ENCODE measurements around the gene KCNK1.
"Not testable (repeated sequence)": the region's sequence is repeated elsewhere in the genome, so short reads cannot be mapped to it uniquely, and the experiment has no call there.

KCNK1 gene

GRCh38 chr1:233679591-233680373, 65.9 kb downstream of the KCNK1 start:
- no peak for DNase-seq
- in situ Hi-C loops (cut with MboI; ENCODE audit: low pct_unique_long_range_greater_than_20kb, low sequenced_read_pairs) = no loop called here

DNA sequence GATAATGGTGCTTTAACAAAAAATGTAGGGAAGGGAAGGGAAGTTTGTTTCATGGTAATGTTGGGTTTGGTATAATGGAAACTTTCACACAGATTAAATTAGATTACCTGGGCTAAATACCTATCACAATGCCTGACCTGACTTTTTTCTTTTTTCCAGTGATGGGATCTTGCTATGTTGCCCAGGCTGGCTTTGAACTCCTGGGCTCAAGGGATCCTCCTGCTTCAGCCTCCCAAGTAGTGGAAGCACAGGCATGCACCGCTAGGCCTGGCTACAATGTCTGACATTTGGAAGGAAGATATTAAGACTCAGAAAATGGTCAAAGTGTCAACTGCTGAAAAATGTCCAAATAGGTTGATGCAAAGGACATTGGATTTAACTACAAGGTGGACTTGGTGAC, 67.4 kb downstream of the KCNK1 start:
- DNase-seq = no peak
- in situ Hi-C loops (cut with MboI; ENCODE audit: low pct_unique_long_range_greater_than_20kb, low sequenced_read_pairs) = no loop called here

DNA sequence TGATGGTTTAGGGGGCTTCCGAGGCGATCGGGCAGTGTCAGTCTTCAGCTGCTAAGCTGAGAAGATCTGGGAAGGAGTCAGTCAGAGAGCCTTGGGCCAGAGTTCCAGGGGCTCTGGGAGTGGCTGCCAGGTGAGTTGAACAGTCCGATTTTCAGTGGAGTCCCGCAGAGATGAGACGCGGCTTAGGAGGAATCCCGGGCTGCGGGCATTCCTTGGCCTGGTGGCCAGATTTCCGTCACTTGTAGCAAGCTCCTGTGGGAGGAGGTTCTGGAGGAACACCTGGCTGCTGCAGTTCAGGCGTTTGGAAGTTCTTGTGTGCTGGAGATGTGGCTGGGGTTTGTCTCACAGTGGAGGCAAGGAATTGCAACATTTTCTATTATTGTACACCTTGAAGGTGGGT, 72.7 kb downstream of the KCNK1 start:
- in situ Hi-C loops (cut with MboI; ENCODE audit: low pct_unique_long_range_greater_than_20kb, low sequenced_read_pairs); DNase-seq: not testable (repeated sequence)

- in situ Hi-C loops (cut with MboI; ENCODE audit: low pct_unique_long_range_greater_than_20kb, low sequenced_read_pairs) = no loop called here
- no peak for DNase-seq
These were observed 75.3 kb downstream of the KCNK1 start for GRCh38 chr1:233689017-233689747.

GRCh38 chr1:233689748-233690254, 75.9 kb downstream of the KCNK1 start:
- no peak for DNase-seq
- in situ Hi-C loops (cut with MboI; ENCODE audit: low pct_unique_long_range_greater_than_20kb, low sequenced_read_pairs) = no loop called here

DNA sequence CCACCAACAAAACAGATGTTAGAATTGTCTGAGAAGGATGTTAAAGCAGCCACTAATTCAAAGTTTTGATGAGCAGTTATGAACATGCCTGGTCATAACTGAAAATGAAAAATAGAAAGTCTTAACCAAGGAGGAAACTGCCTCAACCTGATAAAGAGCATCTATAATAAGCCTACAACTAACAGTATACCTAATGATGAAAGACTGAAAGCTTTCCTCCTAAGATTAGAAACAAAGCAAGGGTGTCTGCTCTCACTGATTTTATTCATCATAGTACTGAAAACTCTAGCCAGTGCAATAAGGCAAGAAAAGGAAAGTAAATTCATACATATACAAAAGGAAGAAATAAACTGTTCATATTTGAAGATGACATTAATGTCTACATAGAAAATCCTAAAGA, 82.0 kb downstream of the KCNK1 start:
- no peak for DNase-seq
- in situ Hi-C loops (cut with MboI; ENCODE audit: low pct_unique_long_range_greater_than_20kb, low sequenced_read_pairs) = no loop called here

DNA sequence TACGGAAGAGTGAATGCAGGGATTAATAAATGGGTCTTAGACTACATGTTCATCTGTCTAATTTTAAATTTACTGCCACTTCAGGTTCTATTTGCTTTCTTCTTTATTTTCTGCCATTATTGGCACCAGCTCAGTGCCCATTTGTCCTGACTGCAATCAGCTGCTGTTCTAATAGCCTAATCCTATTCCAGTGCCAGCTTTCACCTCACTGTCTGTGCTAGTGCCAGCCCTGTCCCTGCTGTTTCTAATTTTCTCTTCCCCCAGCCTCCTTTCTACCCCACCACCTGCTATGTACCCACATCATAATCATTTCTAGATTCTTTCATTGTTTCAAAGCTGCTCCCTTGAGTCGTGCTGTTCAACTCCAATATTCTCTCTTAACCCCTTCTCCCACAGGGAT, 86.4 kb downstream of the KCNK1 start:
- in situ Hi-C loops (cut with MboI; ENCODE audit: low pct_unique_long_range_greater_than_20kb, low sequenced_read_pairs) = no loop called here
- DNase-seq = no peak

GRCh38 chr1:233704170-233704897, 90.4 kb downstream of the KCNK1 start:
- in situ Hi-C loops (cut with MboI; ENCODE audit: low pct_unique_long_range_greater_than_20kb, low sequenced_read_pairs) = no loop called here
- no peak for DNase-seq

GRCh38 chr1:233704898-233705723, 91.2 kb downstream of the KCNK1 start:
- DNase-seq = no peak
- in situ Hi-C loops (cut with MboI; ENCODE audit: low pct_unique_long_range_greater_than_20kb, low sequenced_read_pairs) = no loop called here

GRCh38 chr1:233707153-233707879, 93.4 kb downstream of the KCNK1 start:
- DNase-seq = no peak
- in situ Hi-C loops (cut with MboI; ENCODE audit: low pct_unique_long_range_greater_than_20kb, low sequenced_read_pairs) = no loop called here

- no peak for DNase-seq
- in situ Hi-C loops (cut with MboI; ENCODE audit: low pct_unique_long_range_greater_than_20kb, low sequenced_read_pairs) = no loop called here
These were observed 94.2 kb downstream of the KCNK1 start for GRCh38 chr1:233707880-233708815.

GRCh38 chr1:233710031-233710430, 96.1 kb downstream of the KCNK1 start:
- no peak for DNase-seq
- in situ Hi-C loops (cut with MboI; ENCODE audit: low pct_unique_long_range_greater_than_20kb, low sequenced_read_pairs) = no loop called here

GRCh38 chr1:233710507-233710906, 96.6 kb downstream of the KCNK1 start:
- no peak for DNase-seq
- in situ Hi-C loops (cut with MboI; ENCODE audit: low pct_unique_long_range_greater_than_20kb, low sequenced_read_pairs) = no loop called here

DNA sequence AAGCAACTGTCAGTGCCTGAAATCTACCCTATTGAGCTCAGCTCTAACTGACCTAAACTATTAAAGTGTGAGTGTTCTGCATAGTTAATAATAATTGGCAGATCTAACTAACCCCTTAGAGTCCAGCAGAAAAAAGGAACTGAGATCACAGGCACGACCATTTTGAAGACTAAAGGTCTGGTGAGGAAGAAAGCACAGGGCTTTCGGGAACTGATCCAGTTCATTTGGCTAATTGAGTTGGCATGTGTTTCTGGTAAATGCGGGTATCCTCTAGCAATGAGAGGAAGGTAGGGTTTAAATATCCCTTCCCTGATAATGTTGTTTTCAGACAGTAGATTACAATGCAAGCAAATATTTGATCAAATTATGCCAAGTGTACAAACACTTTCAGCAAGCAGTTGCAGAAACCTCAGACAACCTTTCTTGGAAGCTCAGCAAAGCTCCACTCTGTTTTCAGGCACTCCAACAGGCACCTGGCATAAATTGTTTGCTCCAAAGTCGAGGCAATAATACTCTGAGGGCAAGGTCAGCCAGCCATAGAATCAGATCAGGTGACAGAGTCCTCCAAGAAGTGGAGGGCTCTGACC, 100.8 kb downstream of the KCNK1 start:
- DNase-seq = no peak
- in situ Hi-C loops (cut with MboI; ENCODE audit: low pct_unique_long_range_greater_than_20kb, low sequenced_read_pairs) = no loop called here

- in situ Hi-C loops (cut with MboI; ENCODE audit: low pct_unique_long_range_greater_than_20kb, low sequenced_read_pairs) = no loop called here
These were observed 104.2 kb downstream of the KCNK1 start for GRCh38 chr1:233718057-233718456.

GRCh38 chr1:233719655-233720341, 105.9 kb downstream of the KCNK1 start:
- in situ Hi-C loops (cut with MboI; ENCODE audit: low pct_unique_long_range_greater_than_20kb, low sequenced_read_pairs) = no loop called here
- no peak for DNase-seq

More at GRCh38 chr1:233718057-233718456, 104.2 kb downstream of the KCNK1 start:
- DNase-seq = no peak

Measured in KBM-7 (cell line).